CD4-positive, alpha-beta memory T cell (primary cell): ENCODE results near the gene C6orf62. TPM values are rescaled to one million over a fixed set of nuclear protein-coding genes. Genes with fewer than 3 reads are reported as not detected.
"Not testable (repeated sequence)": the region's sequence is repeated elsewhere in the genome, so short reads cannot be mapped to it uniquely, and the experiment has no call there.

Experiments used
- CTCF ChIA-PET: fragments of 350-600 bp; sonication (Branson Sonifier 250); formaldehyde crosslinking; loops from one replicate; lab custom pipeline; 2021; ENCODE audit warnings: inconsistent platforms; ENCODE audit not compliant: partially characterized antibody; lab: Charles Lee
- POLR2A ChIA-PET: fragments of 350-600 bp; sonication (Branson Sonifier 250); formaldehyde crosslinking; loops from one replicate; lab custom pipeline; 2021; ENCODE audit not compliant: partially characterized antibody; lab: Charles Lee
- DNase-seq, 5 donors: peaks; one replicate each; pipeline versions ENCODE4 v3.0.0 to v3.0.0-alpha.2; 2020 to 2022; ENCODE audit warnings: mixed read lengths in 1 of 5
- H3K27ac ChIP-seq: one replicate; pipeline ENCODE4 v1.7.0; 2013; ENCODE audit warnings: low read depth, low read length
- H3K27me3 ChIP-seq: 2 replicates; pipeline ENCODE4 v1.7.0; 2013; ENCODE audit warnings: mild to moderate bottlenecking, low read length, moderate library complexity; ENCODE audit not compliant: insufficient read depth
- H3K36me3 ChIP-seq: 2 replicates; pipeline ENCODE4 v1.7.0; 2013; ENCODE audit warnings: mild to moderate bottlenecking, low read length, moderate library complexity; ENCODE audit not compliant: insufficient read depth
- H3K4me1 ChIP-seq: 2 replicates; pipeline ENCODE4 v1.7.0; 2013; ENCODE audit warnings: mild to moderate bottlenecking, low read length, moderate library complexity; ENCODE audit not compliant: insufficient read depth
- H3K4me3 ChIP-seq, 2 donors: one replicate each; pipeline ENCODE4 v1.7.0; 2013; ENCODE audit warnings: low read length in 2 of 2, mild to moderate bottlenecking in 1 of 2
- H3K9me3 ChIP-seq, 2 donors: one replicate each; pipeline ENCODE4 v1.7.0; 2013; ENCODE audit warnings: low read length in 2 of 2, control low read depth in 1 of 2; ENCODE audit not compliant: control insufficient read depth in 1 of 2
- H3K27ac Mint-ChIP-seq, 7 donors: one replicate each; pipeline ENCODE4 v1.8.0; 2020 to 2021; ENCODE audit warnings: mixed read lengths in 7 of 7, mild to moderate bottlenecking in 6 of 7, inconsistent platforms in 3 of 7, moderate library complexity in 3 of 7
- H3K27me3 Mint-ChIP-seq, 2 donors: one replicate each; pipeline ENCODE4 v1.8.0; 2020 to 2021; ENCODE audit warnings: mixed read lengths in 2 of 2
- H3K36me3 Mint-ChIP-seq, 2 donors: one replicate each; pipeline ENCODE4 v1.8.0; 2020 to 2021; ENCODE audit warnings: mixed read lengths in 2 of 2, inconsistent platforms in 1 of 2, mild to moderate bottlenecking in 1 of 2
- H3K4me1 Mint-ChIP-seq, 4 donors: one replicate each; pipeline ENCODE4 v1.8.0; 2020 to 2021; ENCODE audit warnings: mixed read lengths in 4 of 4, mild to moderate bottlenecking in 1 of 4
- H3K4me3 Mint-ChIP-seq, 8 donors: one replicate each; pipeline ENCODE4 v1.8.0; 2020 to 2021; ENCODE audit warnings: mixed read lengths in 8 of 8, mild to moderate bottlenecking in 7 of 8, moderate library complexity in 6 of 8, inconsistent platforms in 3 of 8
- H3K9me3 Mint-ChIP-seq, 8 donors: one replicate each; pipeline ENCODE4 v1.8.0; 2020 to 2021; ENCODE audit warnings: mixed read lengths in 8 of 8, mild to moderate bottlenecking in 5 of 8, inconsistent platforms in 3 of 8, moderate library complexity in 1 of 8
- intact Hi-C: fragments of 100-400 bp; cut with micrococcal nuclease; formaldehyde crosslinking; loops from one replicate; pipeline ENCODE4 v1.15.1; 2023
- polyA plus RNA-seq, 2 donors: library from polyadenylated mRNA; unstranded; fragments of 300-500 nt; fragmentation: Illumina TruSeq; gene quantifications; one replicate each; pipeline ENCODE4 v1.2.3, GENCODE V29; 2021
- total RNA-seq, 2 experiments: library from RNA; stranded (reverse); gene quantifications; one replicate each; pipeline ENCODE4 v1.2.3, GENCODE V29; 2021

Gene C6orf62
- total and polyA plus RNA-seq, 4 experiments from 2014 or later, result 90.1 to 176 (median 149) TPM

DNA sequence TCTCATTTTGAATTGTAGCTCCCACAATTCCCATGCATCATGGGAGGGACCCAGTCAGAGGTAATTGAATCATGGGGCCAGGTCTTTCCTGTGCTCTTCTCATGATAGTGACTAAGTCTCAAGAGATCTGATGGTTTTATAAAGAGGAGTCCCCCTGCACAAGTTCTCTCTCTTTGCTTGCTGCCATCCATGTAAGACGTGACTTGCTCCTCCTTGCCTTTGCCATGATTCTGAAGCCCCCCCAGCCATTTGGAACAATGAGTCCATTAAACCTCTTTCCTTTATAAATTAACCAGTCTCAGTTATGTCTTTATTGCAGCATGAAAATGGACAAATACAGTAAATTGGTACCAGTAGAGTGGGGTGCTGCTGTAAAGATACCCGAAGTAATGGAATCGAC, 11.7 kb upstream of the C6orf62 start:
- H3K36me3 ChIP-seq, H3K4me1 Mint-ChIP-seq, CTCF ChIA-PET, DNase-seq, H3K4me1 ChIP-seq, intact Hi-C loops, H3K27me3 ChIP-seq, H3K27ac ChIP-seq, H3K4me3 ChIP-seq, H3K27ac Mint-ChIP-seq, H3K9me3 ChIP-seq, H3K4me3 Mint-ChIP-seq, H3K27me3 Mint-ChIP-seq: not testable (repeated sequence)
- POLR2A ChIA-PET, result interaction anchor here (1.7 kb wide), 1 partner anchor 9 kb away, joined by 4 read pairs; no protein-coding TSS in a partner anchor
- H3K36me3 Mint-ChIP-seq, result peaks cover 5 to 10% of the 10 kb centered on the region in 2 donors
- peaks cover 0 to 27% (median 20%) of the 10 kb centered on the region in 8 donors for H3K9me3 Mint-ChIP-seq

GRCh38 chr6:24723270-24723669, 4.3 kb upstream of the C6orf62 start:
- Mint-ChIP-seq H3K4me3 (no peak overlapping the region), H3K9me3 (peaks cover 0 to 2% (median 0%) of the 10 kb centered on the region in 8 donors), H3K27ac (peak overlapping the region; percentile 2 to 100 (median 73)), H3K4me1 (peaks cover 14 to 31% (median 18%) of the 10 kb centered on the region in 4 donors), H3K36me3 (peaks cover 0 to 25% of the 10 kb centered on the region in 2 donors), H3K27me3 (peaks cover 4 to 5% of the 10 kb centered on the region in 2 donors)
- intact Hi-C loops, result no loop called here
- H3K4me3 ChIP-seq, result no peak overlapping the region
- no peak for DNase-seq
- H3K27me3 ChIP-seq, result no peaks in the 10 kb centered on the region
- H3K4me1 ChIP-seq, result peaks cover 14% of the 10 kb centered on the region
- H3K9me3 ChIP-seq, result no peaks in the 10 kb centered on the region
- ChIA-PET CTCF (no interaction called here), POLR2A (interaction anchor here (1.3 to 2.5 kb wide), 2 partner anchors 11 to 52 kb away, joined by 7 to 29 read pairs; partner anchors contain the start of gene GMNN)
- no peak overlapping the region for H3K27ac ChIP-seq
- H3K36me3 ChIP-seq, result no peaks in the 10 kb centered on the region

GRCh38 chr6:24721461-24722215, 2.7 kb upstream of the C6orf62 start:
- intact Hi-C loops, result loop anchor here (1.0 to 2.0 kb wide), 4 partner anchors 54 to 297 kb away; partner anchors contain the start of gene TDP2
- Mint-ChIP-seq H3K27ac (peak overlapping the region; percentile 90 to 100 (median 99)), H3K27me3 (no peaks in the 10 kb centered on the region), H3K36me3 (peaks cover 7 to 37% of the 10 kb centered on the region in 2 donors), H3K9me3 (peaks cover 0 to 2% (median 0%) of the 10 kb centered on the region in 8 donors), H3K4me1 (peaks cover 27 to 48% (median 32%) of the 10 kb centered on the region in 4 donors), H3K4me3 (peak overlapping the region; percentile 91 to 100 (median 97))
- POLR2A ChIA-PET, result interaction anchor here (0.5 to 2.5 kb wide), 17 partner anchors 8 to 1299 kb away, joined by 3 to 31 read pairs (median 5); partner anchors contain the start of genes ACOT13, ALDH5A1, GMNN and TDP2
- H3K4me1 ChIP-seq, result peaks cover 30% of the 10 kb centered on the region
- H3K9me3 ChIP-seq, result no peaks in the 10 kb centered on the region
- no peaks in the 10 kb centered on the region for H3K36me3 ChIP-seq
- peak overlapping the region; percentile 100 for H3K27ac ChIP-seq
- peak overlapping the region; percentile 42 to 95 for H3K4me3 ChIP-seq
- peak in 1 of 5 donors; percentile 94 for DNase-seq
- H3K27me3 ChIP-seq, result no peaks in the 10 kb centered on the region
- CTCF ChIA-PET, result interaction anchor here (0.9 to 1.5 kb wide), 5 partner anchors 17 to 226 kb away, joined by 3 to 4 read pairs (median 3); partner anchors contain the start of gene ALDH5A1

DNA sequence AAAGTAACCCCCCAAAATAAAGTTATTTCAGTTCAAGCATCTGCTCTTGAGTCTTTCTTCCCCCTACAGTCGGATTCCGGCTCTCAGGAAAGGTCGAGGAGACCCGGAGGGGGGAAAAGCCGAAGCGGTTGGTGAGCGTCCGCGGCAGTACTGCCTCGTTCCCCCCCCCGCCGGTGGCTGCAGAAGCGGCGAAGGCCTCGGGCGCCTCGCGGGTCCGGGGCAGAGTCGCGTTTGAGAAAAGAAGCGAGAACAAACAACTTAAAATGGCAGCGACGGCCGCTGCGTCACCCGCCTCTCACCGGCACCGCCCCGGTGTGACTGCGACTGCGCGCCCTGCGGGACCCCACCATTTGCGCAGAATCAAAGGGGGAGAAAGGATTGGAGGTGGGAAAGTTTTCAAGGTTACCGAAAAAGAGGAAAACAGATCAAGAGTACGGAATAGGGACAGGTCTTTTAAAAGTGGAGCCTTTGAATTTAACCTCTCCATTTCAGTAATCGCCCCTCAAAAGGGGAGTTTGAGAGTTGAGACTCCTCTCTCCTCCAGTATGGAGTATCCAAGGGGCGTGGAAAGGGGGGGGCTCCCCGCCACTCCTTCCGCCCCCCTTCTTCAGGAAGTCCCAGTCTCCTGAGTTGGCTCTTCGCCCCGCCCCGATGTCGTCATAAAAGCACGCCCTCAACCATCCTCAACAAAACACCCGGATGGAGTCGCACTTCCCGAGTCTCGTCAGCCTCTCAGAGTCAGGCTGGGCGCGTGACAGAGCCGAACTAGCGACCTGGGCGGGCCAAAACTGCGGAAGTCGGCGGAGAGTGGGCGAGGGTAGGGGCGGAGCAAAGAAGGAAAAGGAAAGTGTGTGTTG, 1.9 kb upstream of the C6orf62 start:
- Histone ChIP-seq H3K27me3 (no peaks in the 10 kb centered on the region), H3K27ac (peak overlapping the region; percentile 100), H3K36me3 (peaks cover 6% of the 10 kb centered on the region), H3K9me3 (no peaks in the 10 kb centered on the region), H3K4me3 (peak overlapping the region; percentile 68 to 95), H3K4me1 (peaks cover 38% of the 10 kb centered on the region)
- H3K27me3 Mint-ChIP-seq, result no peaks in the 10 kb centered on the region
- peak overlapping the region; percentile 91 to 100 (median 97) for H3K4me3 Mint-ChIP-seq
- CTCF ChIA-PET, result interaction anchor here (1.2 to 1.5 kb wide), 2 partner anchors 22 to 44 kb away, joined by 4 read pairs; no protein-coding TSS in a partner anchor
- peaks cover 0 to 2% (median 0%) of the 10 kb centered on the region in 8 donors for H3K9me3 Mint-ChIP-seq
- peak overlapping the region; percentile 90 to 100 (median 99) for H3K27ac Mint-ChIP-seq
- H3K4me1 Mint-ChIP-seq, result peaks cover 33 to 56% (median 40%) of the 10 kb centered on the region in 4 donors
- peaks cover 14 to 43% of the 10 kb centered on the region in 2 donors for H3K36me3 Mint-ChIP-seq
- DNase-seq, result peak; percentile 100
- intact Hi-C loops, result loop anchor here (1.0 to 2.0 kb wide), 4 partner anchors 54 to 297 kb away; partner anchors contain the start of gene TDP2
- POLR2A ChIA-PET, result interaction anchor here (1.2 to 3.9 kb wide), 12 partner anchors 7 to 417 kb away, joined by 4 to 31 read pairs (median 7); partner anchors contain the start of genes ACOT13, ALDH5A1, GMNN and TDP2

- H3K27me3 Mint-ChIP-seq, result no peaks in the 10 kb centered on the region
- CTCF ChIA-PET, result interaction anchor here (1.5 kb wide), 1 partner anchor 214 kb away, joined by 3 read pairs; no protein-coding TSS in a partner anchor
- peak overlapping the region; percentile 91 to 100 (median 97) for H3K4me3 Mint-ChIP-seq
- peaks cover 39 to 62% (median 46%) of the 10 kb centered on the region in 4 donors for H3K4me1 Mint-ChIP-seq
- H3K9me3 Mint-ChIP-seq, result peaks cover 0 to 2% (median 0%) of the 10 kb centered on the region in 8 donors
- intact Hi-C loops, result loop anchor here (2.0 kb wide), 1 partner anchor 213 kb away; no protein-coding TSS in a partner anchor
- peak; percentile 82 to 85 (median 83) for DNase-seq
- POLR2A ChIA-PET, result interaction anchor here (0.6 to 4.7 kb wide), 11 partner anchors 9 to 418 kb away, joined by 3 to 45 read pairs (median 5); partner anchors contain the start of genes ACOT13, GMNN and TDP2
- peaks cover 45% of the 10 kb centered on the region for H3K4me1 ChIP-seq
- H3K27me3 ChIP-seq, result no peaks in the 10 kb centered on the region
- peaks cover 20 to 50% of the 10 kb centered on the region in 2 donors for H3K36me3 Mint-ChIP-seq
- H3K9me3 ChIP-seq, result no peaks in the 10 kb centered on the region
- peak overlapping the region; percentile 68 to 95 for H3K4me3 ChIP-seq
- peak overlapping the region; percentile 90 to 100 (median 99) for H3K27ac Mint-ChIP-seq
- peaks cover 11% of the 10 kb centered on the region for H3K36me3 ChIP-seq
- H3K27ac ChIP-seq, result peak overlapping the region; percentile 100
These were observed 1.2 kb upstream of the C6orf62 start for GRCh38 chr6:24720131-24720603.

GRCh38 chr6:24718449-24719124, 367 bp downstream of the C6orf62 start:
- Histone ChIP-seq H3K27ac (peak overlapping the region; percentile 100), H3K27me3 (no peaks in the 10 kb centered on the region), H3K9me3 (no peaks in the 10 kb centered on the region), H3K4me3 (peak overlapping the region; percentile 54 to 95), H3K4me1 (peaks cover 61% of the 10 kb centered on the region), H3K36me3 (peaks cover 24% of the 10 kb centered on the region)
- Mint-ChIP-seq H3K27ac (peak overlapping the region; percentile 90 to 100 (median 99)), H3K9me3 (peaks cover 0 to 2% (median 0%) of the 10 kb centered on the region in 8 donors), H3K4me3 (peak overlapping the region; percentile 91 to 100 (median 97)), H3K27me3 (no peaks in the 10 kb centered on the region), H3K4me1 (peaks cover 48 to 76% (median 58%) of the 10 kb centered on the region in 4 donors), H3K36me3 (peaks cover 26 to 63% of the 10 kb centered on the region in 2 donors)
- CTCF ChIA-PET, result interaction anchor here (1.1 to 2.5 kb wide), 5 partner anchors 14 to 308 kb away, joined by 3 to 10 read pairs (median 5); partner anchors contain the start of gene GMNN
- POLR2A ChIA-PET, result interaction anchor here (0.9 to 4.7 kb wide), 11 partner anchors 7 to 420 kb away, joined by 3 to 45 read pairs (median 5); partner anchors contain the start of genes ACOT13, GMNN and TDP2
- intact Hi-C loops, result no loop called here
- DNase-seq, result peak in 1 of 5 donors; percentile 23
